Measurements from ENCODE around the gene MEAK7.
"Not testable (repeated sequence)": the region's sequence is repeated elsewhere in the genome, so short reads cannot be mapped to it uniquely, and the experiment has no call there.

GRCh38 chr16:84524941-84525581 lies 20.6 kb upstream of the MEAK7 start:
- not testable (repeated sequence) for TF ChIP-seq CTCF, POLR2A (IDR thresholded peaks at IDR 0.05)

Measured in body of pancreas (tissue), 4 donors.